ENCODE data around the gene MKRN2OS.

DNA sequence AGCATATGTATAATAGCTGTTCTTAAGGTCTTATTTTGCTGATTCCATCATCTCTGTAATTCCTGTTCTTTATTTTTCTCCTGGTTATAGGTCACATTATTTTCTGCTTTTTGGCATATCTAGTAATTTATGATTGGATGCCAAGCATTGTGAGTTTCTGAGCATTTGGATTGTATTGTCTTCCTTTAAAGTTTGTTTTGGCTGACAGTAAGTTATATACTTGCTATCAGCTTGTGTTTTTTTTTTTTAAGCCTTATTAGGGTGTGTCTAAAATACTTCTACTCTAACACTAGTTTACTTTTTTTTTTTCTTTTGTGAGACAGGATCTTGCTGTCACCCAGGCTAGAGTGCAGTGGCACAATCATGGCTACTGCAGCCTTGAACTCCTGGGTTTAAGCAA, 21.7 kb upstream of the MKRN2OS start:
- TF ChIP-seq, protein P1, sequence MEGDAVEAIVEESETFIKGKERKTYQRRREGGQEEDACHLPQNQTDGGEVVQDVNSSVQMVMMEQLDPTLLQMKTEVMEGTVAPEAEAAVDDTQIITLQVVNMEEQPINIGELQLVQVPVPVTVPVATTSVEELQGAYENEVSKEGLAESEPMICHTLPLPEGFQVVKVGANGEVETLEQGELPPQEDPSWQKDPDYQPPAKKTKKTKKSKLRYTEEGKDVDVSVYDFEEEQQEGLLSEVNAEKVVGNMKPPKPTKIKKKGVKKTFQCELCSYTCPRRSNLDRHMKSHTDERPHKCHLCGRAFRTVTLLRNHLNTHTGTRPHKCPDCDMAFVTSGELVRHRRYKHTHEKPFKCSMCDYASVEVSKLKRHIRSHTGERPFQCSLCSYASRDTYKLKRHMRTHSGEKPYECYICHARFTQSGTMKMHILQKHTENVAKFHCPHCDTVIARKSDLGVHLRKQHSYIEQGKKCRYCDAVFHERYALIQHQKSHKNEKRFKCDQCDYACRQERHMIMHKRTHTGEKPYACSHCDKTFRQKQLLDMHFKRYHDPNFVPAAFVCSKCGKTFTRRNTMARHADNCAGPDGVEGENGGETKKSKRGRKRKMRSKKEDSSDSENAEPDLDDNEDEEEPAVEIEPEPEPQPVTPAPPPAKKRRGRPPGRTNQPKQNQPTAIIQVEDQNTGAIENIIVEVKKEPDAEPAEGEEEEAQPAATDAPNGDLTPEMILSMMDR (IDR thresholded peaks at IDR 0.05; ENCODE audit: borderline replicate concordance, extremely low read depth, low read length, poor library complexity, severe bottlenecking): no peak
- TF ChIP-seq EZH2 (IDR thresholded peaks at IDR 0.05; ENCODE audit: borderline replicate concordance, low read depth, low read length, severe bottlenecking): no peak
